ENCODE results near the gene DNAH12.

DNA sequence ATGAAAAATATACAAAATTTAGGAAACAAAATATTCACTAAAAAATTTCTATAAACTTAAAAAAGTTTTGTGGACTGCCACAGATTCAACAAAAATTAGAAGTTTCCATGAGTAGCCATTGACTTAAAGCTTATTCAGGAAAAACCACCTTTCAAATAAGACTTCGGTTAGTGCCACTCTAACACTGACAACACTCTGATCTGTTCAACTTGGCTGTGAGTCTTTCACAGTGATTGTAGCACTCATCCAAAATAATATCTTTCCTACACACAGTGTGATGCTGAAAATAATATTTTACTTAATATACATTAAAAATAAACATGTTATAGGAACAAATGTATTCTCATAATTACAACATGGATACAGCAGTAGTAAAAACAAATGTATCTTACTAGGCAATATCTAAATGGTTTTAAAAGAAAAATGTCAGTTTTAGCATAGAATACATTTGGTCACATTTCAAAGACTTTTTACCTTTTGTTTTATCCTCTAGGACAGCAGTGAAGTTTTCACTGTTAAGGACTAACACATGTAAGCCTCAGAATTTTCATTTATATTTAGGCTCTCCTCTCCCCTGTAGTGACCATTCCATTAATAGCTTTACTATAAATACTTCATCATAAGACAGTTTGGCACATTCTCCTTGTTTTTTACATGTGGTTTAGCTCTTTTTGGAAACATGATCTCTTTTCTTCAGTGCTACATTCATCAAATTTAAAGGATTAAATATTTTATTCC lies 251.8 kb downstream of the DNAH12 start, which contains the start of gene ASB14:
- no peak for TF ChIP-seq GATA2 (IDR thresholded peaks at IDR 0.05; ENCODE audit: low read depth, low read length)
- TF ChIP-seq GATA3 (IDR thresholded peaks at IDR 0.05; ENCODE audit: low read depth, low read length), result no peak

Measured in SH-SY5Y (cell line).